ENCODE measurements around the gene AATK. TPM values are rescaled to one million over a fixed set of nuclear protein-coding genes. Genes with fewer than 3 reads are reported as not detected.

The AATK gene
- total and polyA plus RNA-seq, 2 of the 4 experiments (the other 2 are of a cell fraction): under 0.01 to 0.21 TPM

DNA sequence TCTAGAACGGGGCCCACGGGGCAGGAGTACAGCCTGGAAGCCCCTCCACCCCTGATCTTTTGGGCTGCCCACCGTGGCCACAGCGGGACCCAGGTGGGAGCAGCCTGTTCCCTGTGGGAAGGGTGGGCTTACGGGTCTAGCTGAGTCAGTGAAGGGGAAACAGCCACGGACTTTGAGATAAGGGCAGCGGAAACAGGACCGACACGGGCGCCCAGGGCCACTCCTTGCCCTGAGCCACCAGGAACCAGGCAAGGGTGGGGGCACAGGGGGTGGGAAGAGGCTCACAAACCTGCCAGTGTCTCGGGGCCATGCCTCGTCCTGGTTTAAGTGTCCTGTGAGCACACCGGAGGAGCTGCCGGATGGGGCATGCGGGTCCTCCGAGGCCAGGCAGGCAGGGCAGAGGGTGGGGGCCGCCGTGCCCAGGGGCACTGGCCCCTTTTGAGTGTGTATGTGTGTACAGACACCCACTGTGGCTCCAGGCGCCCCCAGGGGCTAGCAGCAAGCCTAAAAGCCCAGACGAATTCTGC, 48.3 kb downstream of the AATK start:
- Histone ChIP-seq H3K4me2 (ENCODE audit: low read depth, low read length) (no peak overlapping the region), H3K79me1 (ENCODE audit: low read depth in 1 of 2, low read length in 2 of 2) (no peaks in the 10 kb centered on the region), H4K20me1 (ENCODE audit: insufficient read depth, low read length) (no peaks in the 10 kb centered on the region), H2BK15ac (ENCODE audit: low read depth, low read length) (no peak overlapping the region), H3K9ac (ENCODE audit: low read depth, low read length) (no peak overlapping the region), H4K8ac (ENCODE audit: low read depth in 2 of 2, low read length in 2 of 2) (no peak overlapping the region), H4K91ac (ENCODE audit: insufficient read depth, low read depth, low read length) (no peak overlapping the region), H2BK20ac (ENCODE audit: low read depth, low read length) (no peak overlapping the region), H3K4ac (ENCODE audit: low read depth, low read length) (no peak overlapping the region), H3K27me3 (ENCODE audit: control insufficient read depth, insufficient read depth, low read length) (peaks cover 20% of the 10 kb centered on the region; the same call in 1 of the 2 replicates), H3K23ac (ENCODE audit: low read depth, low read length) (no peak overlapping the region), H4K5ac (ENCODE audit: low read depth, low read length) (no peak overlapping the region), H3K4me1 (ENCODE audit: control insufficient read depth, insufficient read depth, low read length) (peaks cover 3% of the 10 kb centered on the region), H3K14ac (replicated peaks; ENCODE audit: low read depth, low read length) (no peak overlapping the region), H3K9me1 (ENCODE audit: insufficient read depth, low read length) (no peaks in the 10 kb centered on the region), H2AFZ (replicated peaks; ENCODE audit: low read length, poor library complexity) (no peak overlapping the region), H2AK9ac (replicated peaks; ENCODE audit: low read depth, low read length, poor library complexity) (no peak overlapping the region), H2BK120ac (ENCODE audit: low read depth, low read length) (no peak overlapping the region), H3K4me3 (ENCODE audit: insufficient read depth, low read depth, low read length) (no peak overlapping the region), H3K36me3 (ENCODE audit: control insufficient read depth, insufficient read depth, low read length) (no peaks in the 10 kb centered on the region), H3K27ac (ENCODE audit: insufficient read depth, low read length) (no peak overlapping the region), H2AK5ac (ENCODE audit: low read depth, low read length) (no peak overlapping the region), H2BK5ac (ENCODE audit: low read depth, low read length, poor library complexity, severe bottlenecking) (no peak overlapping the region), H3K18ac (ENCODE audit: low read depth, low read length) (no peak overlapping the region), H3K9me3 (ENCODE audit: control insufficient read depth, insufficient read depth, low read length) (no peaks in the 10 kb centered on the region), H3K56ac (ENCODE audit: extremely low read depth, insufficient read depth, low read length) (no peak overlapping the region)
- dilution Hi-C loops (cut with HindIII; ENCODE audit: low sequenced_read_pairs, unreplicated experiment): no loop called here
- no peak for TF ChIP-seq FOS (IDR thresholded peaks at IDR 0.05; ENCODE audit: low read depth, low read length)
- TF ChIP-seq, protein P1, sequence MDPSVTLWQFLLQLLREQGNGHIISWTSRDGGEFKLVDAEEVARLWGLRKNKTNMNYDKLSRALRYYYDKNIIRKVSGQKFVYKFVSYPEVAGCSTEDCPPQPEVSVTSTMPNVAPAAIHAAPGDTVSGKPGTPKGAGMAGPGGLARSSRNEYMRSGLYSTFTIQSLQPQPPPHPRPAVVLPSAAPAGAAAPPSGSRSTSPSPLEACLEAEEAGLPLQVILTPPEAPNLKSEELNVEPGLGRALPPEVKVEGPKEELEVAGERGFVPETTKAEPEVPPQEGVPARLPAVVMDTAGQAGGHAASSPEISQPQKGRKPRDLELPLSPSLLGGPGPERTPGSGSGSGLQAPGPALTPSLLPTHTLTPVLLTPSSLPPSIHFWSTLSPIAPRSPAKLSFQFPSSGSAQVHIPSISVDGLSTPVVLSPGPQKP (IDR thresholded peaks at IDR 0.05; ENCODE audit: borderline replicate concordance, low read depth, low read length): no peak
- TF ChIP-seq, protein P2, sequence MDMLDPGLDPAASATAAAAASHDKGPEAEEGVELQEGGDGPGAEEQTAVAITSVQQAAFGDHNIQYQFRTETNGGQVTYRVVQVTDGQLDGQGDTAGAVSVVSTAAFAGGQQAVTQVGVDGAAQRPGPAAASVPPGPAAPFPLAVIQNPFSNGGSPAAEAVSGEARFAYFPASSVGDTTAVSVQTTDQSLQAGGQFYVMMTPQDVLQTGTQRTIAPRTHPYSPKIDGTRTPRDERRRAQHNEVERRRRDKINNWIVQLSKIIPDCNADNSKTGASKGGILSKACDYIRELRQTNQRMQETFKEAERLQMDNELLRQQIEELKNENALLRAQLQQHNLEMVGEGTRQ (IDR thresholded peaks at IDR 0.05; ENCODE audit: low read depth, low read length): no peak
- TF ChIP-seq BHLHE40 (IDR thresholded peaks at IDR 0.05; ENCODE audit: low read depth, low read length): no peak
- TF ChIP-seq MAFK (IDR thresholded peaks at IDR 0.05; ENCODE audit: low read depth, low read length): no peak
- no peak for TF ChIP-seq NFE2L2 (IDR thresholded peaks at IDR 0.05; ENCODE audit: low read depth, low read length)
- TF ChIP-seq SMC3 (IDR thresholded peaks at IDR 0.05; ENCODE audit: low read depth, low read length): no peak
- TF ChIP-seq, protein P3, sequence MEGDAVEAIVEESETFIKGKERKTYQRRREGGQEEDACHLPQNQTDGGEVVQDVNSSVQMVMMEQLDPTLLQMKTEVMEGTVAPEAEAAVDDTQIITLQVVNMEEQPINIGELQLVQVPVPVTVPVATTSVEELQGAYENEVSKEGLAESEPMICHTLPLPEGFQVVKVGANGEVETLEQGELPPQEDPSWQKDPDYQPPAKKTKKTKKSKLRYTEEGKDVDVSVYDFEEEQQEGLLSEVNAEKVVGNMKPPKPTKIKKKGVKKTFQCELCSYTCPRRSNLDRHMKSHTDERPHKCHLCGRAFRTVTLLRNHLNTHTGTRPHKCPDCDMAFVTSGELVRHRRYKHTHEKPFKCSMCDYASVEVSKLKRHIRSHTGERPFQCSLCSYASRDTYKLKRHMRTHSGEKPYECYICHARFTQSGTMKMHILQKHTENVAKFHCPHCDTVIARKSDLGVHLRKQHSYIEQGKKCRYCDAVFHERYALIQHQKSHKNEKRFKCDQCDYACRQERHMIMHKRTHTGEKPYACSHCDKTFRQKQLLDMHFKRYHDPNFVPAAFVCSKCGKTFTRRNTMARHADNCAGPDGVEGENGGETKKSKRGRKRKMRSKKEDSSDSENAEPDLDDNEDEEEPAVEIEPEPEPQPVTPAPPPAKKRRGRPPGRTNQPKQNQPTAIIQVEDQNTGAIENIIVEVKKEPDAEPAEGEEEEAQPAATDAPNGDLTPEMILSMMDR (conservative IDR thresholded peaks at IDR 0.05; ENCODE audit: low read depth, low read length): no peak
- intact Hi-C loops (cut with micrococcal nuclease): no loop called here
- ChIA-PET CTCF (no interaction called here), POLR2A (ENCODE audit: unreplicated experiment) (no interaction called here)
- DNase-seq (no peak), ATAC-seq (ENCODE audit: low read depth) (no peak)
- WGBS, 2 experiments (ENCODE audit: extremely low coverage in 2 of 2, insufficient read length in 1 of 2): 82% methylated on average over 5 of the region's 20 CpGs; no CpG with 5 or more reads in 1 of the 2 experiments
- no TSS peak for BruUV-seq (replicated peaks)
- in situ Hi-C loops (cut with MboI; ENCODE audit: low sequenced_read_pairs): no loop called here

Measured in IMR-90 (cell line).